HG03469 (cell line): ENCODE results near the gene MAP4K4.

Experiments used
- ATAC-seq: cut with Tn5 transposase; IDR thresholded peaks from one replicate; pipeline ENCODE4 v1.9.1; 2021; ENCODE audit warnings: mild to moderate bottlenecking, moderate library complexity, moderate number of reproducible peaks; ENCODE audit not compliant: unreplicated experiment

The MAP4K4 gene

GRCh38 chr2:101860157-101860556 is 162.7 kb downstream of the MAP4K4 start:
- ATAC-seq: no peak

GRCh38 chr2:101860782-101861181 is 163.3 kb downstream of the MAP4K4 start:
- ATAC-seq: no peak

- ATAC-seq: no peak
These were observed 163.9 kb downstream of the MAP4K4 start for GRCh38 chr2:101861382-101861781.

- ATAC-seq: no peak
These were observed 166.0 kb downstream of the MAP4K4 start for GRCh38 chr2:101863534-101863933.

- ATAC-seq: no peak
These were observed 166.9 kb downstream of the MAP4K4 start for GRCh38 chr2:101864426-101864825.

- ATAC-seq: no peak
These were observed 171.0 kb downstream of the MAP4K4 start for GRCh38 chr2:101868525-101868924.

- ATAC-seq: no peak
These were observed 172.0 kb downstream of the MAP4K4 start for GRCh38 chr2:101869527-101869926.

GRCh38 chr2:101870444-101870843 is 172.9 kb downstream of the MAP4K4 start:
- no peak for ATAC-seq

- ATAC-seq: no peak
These were observed 174.0 kb downstream of the MAP4K4 start for GRCh38 chr2:101871480-101871879.

GRCh38 chr2:101872480-101872879 is 175.0 kb downstream of the MAP4K4 start:
- ATAC-seq: no peak

- no peak for ATAC-seq
These were observed 176.0 kb downstream of the MAP4K4 start for GRCh38 chr2:101873543-101873942.

- ATAC-seq: no peak
These were observed 176.6 kb downstream of the MAP4K4 start for GRCh38 chr2:101874069-101874468.

GRCh38 chr2:101879466-101879865 is 182.0 kb downstream of the MAP4K4 start:
- no peak for ATAC-seq

- no peak for ATAC-seq
These were observed 183.6 kb downstream of the MAP4K4 start for GRCh38 chr2:101881131-101881530.

- ATAC-seq: no peak
These were observed 185.3 kb downstream of the MAP4K4 start for GRCh38 chr2:101882769-101883307.

GRCh38 chr2:101883860-101884259 is 186.4 kb downstream of the MAP4K4 start:
- no peak for ATAC-seq

- ATAC-seq: no peak
These were observed 186.9 kb downstream of the MAP4K4 start for GRCh38 chr2:101884423-101884822.

GRCh38 chr2:101887328-101887727 is 189.8 kb downstream of the MAP4K4 start:
- ATAC-seq: no peak

- no peak for ATAC-seq
These were observed 192.1 kb downstream of the MAP4K4 start for GRCh38 chr2:101889460-101890098.

- ATAC-seq: no peak
These were observed 194.9 kb downstream of the MAP4K4 start for GRCh38 chr2:101892377-101892776.

- no peak for ATAC-seq
These were observed 196.3 kb downstream of the MAP4K4 start for GRCh38 chr2:101893681-101894381.

GRCh38 chr2:101895039-101895438 is 197.5 kb downstream of the MAP4K4 start:
- ATAC-seq: no peak
